ENCODE data around the gene SMC1B. TPM values are rescaled to one million over a fixed set of nuclear protein-coding genes. Genes with fewer than 3 reads are reported as not detected.

Gene SMC1B
- total and polyA plus RNA-seq, 9 of the 15 experiments (the other 6 are each of a cell fraction or from before 2014, with no cell fraction given) = 0.03 TPM; not detected in 8

DNA sequence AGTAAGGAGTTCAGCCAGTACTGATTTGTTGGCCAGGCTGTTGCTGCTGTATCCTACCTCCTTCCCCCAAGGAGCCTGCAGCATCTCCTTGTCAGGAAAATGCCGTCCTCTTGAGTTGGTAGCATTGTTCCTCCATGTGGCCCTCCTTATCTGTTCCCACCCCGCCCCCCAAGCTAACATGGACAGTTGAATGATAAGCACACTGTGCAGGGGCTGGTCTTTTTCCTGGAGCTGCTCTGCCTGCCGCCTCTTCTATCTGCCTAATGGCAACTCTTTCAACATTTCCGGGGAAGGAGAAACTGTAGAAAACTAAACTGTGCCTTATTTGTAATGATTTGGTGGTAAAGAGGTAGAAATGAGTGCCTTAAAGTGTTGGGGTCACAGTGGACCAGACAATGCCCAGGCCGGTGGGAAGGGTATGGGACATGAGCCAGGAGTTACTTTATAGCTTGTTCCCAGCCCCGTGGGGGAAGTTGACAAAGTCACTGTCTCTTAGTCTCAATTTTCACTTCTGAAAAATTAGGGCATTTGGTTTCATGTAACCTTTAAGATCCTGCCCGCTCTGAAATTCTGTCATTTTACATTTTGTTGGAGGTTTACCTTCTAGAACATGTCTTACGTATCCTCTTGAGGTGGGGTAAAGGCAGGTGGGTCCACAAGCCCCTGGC lies 99.2 kb downstream of the SMC1B start (continued):
- TF ChIP-seq, protein P1, sequence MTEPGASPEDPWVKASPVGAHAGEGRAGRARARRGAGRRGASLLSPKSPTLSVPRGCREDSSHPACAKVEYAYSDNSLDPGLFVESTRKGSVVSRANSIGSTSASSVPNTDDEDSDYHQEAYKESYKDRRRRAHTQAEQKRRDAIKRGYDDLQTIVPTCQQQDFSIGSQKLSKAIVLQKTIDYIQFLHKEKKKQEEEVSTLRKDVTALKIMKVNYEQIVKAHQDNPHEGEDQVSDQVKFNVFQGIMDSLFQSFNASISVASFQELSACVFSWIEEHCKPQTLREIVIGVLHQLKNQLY (CRISPR knock-in tag; conservative IDR thresholded peaks at IDR 0.05) = no peak
- TF ChIP-seq RBM39 (optimal IDR thresholded peaks at IDR 0.05; ENCODE audit: low read depth, low read length) = no peak
- TF ChIP-seq NKRF (IDR thresholded peaks at IDR 0.05; ENCODE audit: borderline replicate concordance) = peak; percentile 60; the same call in 1 of the 2 replicates
- TF ChIP-seq ZNF561 (CRISPR knock-in tag; conservative IDR thresholded peaks at IDR 0.05) = no peak
- TF ChIP-seq NR1H2 (CRISPR knock-in tag; IDR thresholded peaks at IDR 0.05) = no peak
- no peak for TF ChIP-seq DNMT1 (IDR thresholded peaks at IDR 0.05)
- no peak for TF ChIP-seq ZFP91 (CRISPR knock-in tag; IDR thresholded peaks at IDR 0.05)
- no peak for TF ChIP-seq TARDBP (IDR thresholded peaks at IDR 0.05)
- TF ChIP-seq, protein P2, sequence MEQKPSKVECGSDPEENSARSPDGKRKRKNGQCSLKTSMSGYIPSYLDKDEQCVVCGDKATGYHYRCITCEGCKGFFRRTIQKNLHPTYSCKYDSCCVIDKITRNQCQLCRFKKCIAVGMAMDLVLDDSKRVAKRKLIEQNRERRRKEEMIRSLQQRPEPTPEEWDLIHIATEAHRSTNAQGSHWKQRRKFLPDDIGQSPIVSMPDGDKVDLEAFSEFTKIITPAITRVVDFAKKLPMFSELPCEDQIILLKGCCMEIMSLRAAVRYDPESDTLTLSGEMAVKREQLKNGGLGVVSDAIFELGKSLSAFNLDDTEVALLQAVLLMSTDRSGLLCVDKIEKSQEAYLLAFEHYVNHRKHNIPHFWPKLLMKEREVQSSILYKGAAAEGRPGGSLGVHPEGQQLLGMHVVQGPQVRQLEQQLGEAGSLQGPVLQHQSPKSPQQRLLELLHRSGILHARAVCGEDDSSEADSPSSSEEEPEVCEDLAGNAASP (IDR thresholded peaks at IDR 0.05) = no peak
- no peak for TF ChIP-seq CREB1 (IDR thresholded peaks at IDR 0.05)
- no peak for TF ChIP-seq CREB1 (CRISPR knock-in tag; IDR thresholded peaks at IDR 0.05)
- TF ChIP-seq, protein P3, sequence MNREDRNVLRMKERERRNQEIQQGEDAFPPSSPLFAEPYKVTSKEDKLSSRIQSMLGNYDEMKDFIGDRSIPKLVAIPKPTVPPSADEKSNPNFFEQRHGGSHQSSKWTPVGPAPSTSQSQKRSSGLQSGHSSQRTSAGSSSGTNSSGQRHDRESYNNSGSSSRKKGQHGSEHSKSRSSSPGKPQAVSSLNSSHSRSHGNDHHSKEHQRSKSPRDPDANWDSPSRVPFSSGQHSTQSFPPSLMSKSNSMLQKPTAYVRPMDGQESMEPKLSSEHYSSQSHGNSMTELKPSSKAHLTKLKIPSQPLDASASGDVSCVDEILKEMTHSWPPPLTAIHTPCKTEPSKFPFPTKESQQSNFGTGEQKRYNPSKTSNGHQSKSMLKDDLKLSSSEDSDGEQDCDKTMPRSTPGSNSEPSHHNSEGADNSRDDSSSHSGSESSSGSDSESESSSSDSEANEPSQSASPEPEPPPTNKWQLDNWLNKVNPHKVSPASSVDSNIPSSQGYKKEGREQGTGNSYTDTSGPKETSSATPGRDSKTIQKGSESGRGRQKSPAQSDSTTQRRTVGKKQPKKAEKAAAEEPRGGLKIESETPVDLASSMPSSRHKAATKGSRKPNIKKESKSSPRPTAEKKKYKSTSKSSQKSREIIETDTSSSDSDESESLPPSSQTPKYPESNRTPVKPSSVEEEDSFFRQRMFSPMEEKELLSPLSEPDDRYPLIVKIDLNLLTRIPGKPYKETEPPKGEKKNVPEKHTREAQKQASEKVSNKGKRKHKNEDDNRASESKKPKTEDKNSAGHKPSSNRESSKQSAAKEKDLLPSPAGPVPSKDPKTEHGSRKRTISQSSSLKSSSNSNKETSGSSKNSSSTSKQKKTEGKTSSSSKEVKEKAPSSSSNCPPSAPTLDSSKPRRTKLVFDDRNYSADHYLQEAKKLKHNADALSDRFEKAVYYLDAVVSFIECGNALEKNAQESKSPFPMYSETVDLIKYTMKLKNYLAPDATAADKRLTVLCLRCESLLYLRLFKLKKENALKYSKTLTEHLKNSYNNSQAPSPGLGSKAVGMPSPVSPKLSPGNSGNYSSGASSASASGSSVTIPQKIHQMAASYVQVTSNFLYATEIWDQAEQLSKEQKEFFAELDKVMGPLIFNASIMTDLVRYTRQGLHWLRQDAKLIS (CRISPR knock-in tag; IDR thresholded peaks at IDR 0.05) = no peak
- peak; percentile 36 for TF ChIP-seq SMAD4 (CRISPR knock-in tag; conservative IDR thresholded peaks at IDR 0.05)
- peak; percentile 21 for TF ChIP-seq BRD9 (IDR thresholded peaks at IDR 0.05; ENCODE audit: low read depth, partially characterized antibody)
- no peak for TF ChIP-seq ZNF717 (CRISPR knock-in tag; IDR thresholded peaks at IDR 0.05)
- no peak for TF ChIP-seq STAT6 (CRISPR knock-in tag; IDR thresholded peaks at IDR 0.05)

All from K562 (cell line).